Cardiac fibroblast (primary cell): ENCODE results near the gene CFAP251.

Experiments used
- DNase-seq, 2 donors: peaks; one replicate each; pipeline versions ENCODE4 v3.0.0 to v3.0.0-alpha.2; 2010; ENCODE audit warnings: low read depth in 2 of 2
- H3K4me3 ChIP-seq, 2 donors: replicated peaks in 1 of 2; 1 replicate in 1 of 2; 2 replicates in 1 of 2; pipeline ENCODE4 v1.5.1; 2011; ENCODE audit warnings: low read depth in 2 of 2, low read length in 2 of 2, mild to moderate bottlenecking in 2 of 2, moderate library complexity in 1 of 2
- CTCF ChIP-seq: IDR thresholded peaks from one replicate; pipeline ENCODE4 v1.5.1; 2011; ENCODE audit warnings: low read depth, mild to moderate bottlenecking, low read length, inconsistent platforms

CFAP251 gene

GRCh38 chr12:122048151-122048550 lies 129.8 kb downstream of the CFAP251 start:
- H3K4me3 ChIP-seq = no peak overlapping the region
- TF ChIP-seq CTCF = no peak
- peak; percentile 28 to 50 for DNase-seq

- no peak for DNase-seq
- no peak for TF ChIP-seq CTCF
- H3K4me3 ChIP-seq = no peak overlapping the region
Measured at GRCh38 chr12:122049827-122050226, 131.4 kb downstream of the CFAP251 start.

GRCh38 chr12:122050706-122051105 lies 132.3 kb downstream of the CFAP251 start:
- no peak for DNase-seq
- TF ChIP-seq CTCF = no peak
- H3K4me3 ChIP-seq = no peak overlapping the region

- peak in 1 of 2 donors; percentile 30 for DNase-seq
- no peak for TF ChIP-seq CTCF
- H3K4me3 ChIP-seq = no peak overlapping the region
Measured at GRCh38 chr12:122051231-122051876, 133.0 kb downstream of the CFAP251 start.

GRCh38 chr12:122052285-122052684 lies 133.9 kb downstream of the CFAP251 start:
- no peak for DNase-seq
- no peak overlapping the region for H3K4me3 ChIP-seq
- no peak for TF ChIP-seq CTCF
